MM.1S (cell line): ENCODE data around the gene ZNF585A.
A peak's percentile ranks its signal among the peaks of the same experiment; 100 is the strongest.
"Not testable (repeated sequence)": the region's sequence is repeated elsewhere in the genome, so short reads cannot be mapped to it uniquely, and the experiment has no call there.

Experiments
- DNase-seq: peaks from one replicate; pipeline ENCODE4 v3.0.0-alpha.2; 2015
- H2AFZ ChIP-seq: fragments of 300-600 bp; sonication (generic); 2 replicates; pipeline ENCODE4 v1.6.0; 2016; ENCODE audit warnings: antibody characterized with exemption, low read length
- H3F3A ChIP-seq: fragments of 300-600 bp; sonication (generic); 2 replicates; pipeline ENCODE4 v1.6.1; 2016; ENCODE audit warnings: mild to moderate bottlenecking, antibody characterized with exemption, low read length, moderate library complexity, mixed read lengths; ENCODE audit not compliant: insufficient read depth
- H3K27ac ChIP-seq: fragments of 300-600 bp; sonication (generic); 2 replicates; pipeline ENCODE4 v1.5.1; 2016; ENCODE audit warnings: mild to moderate bottlenecking, low read length
- H3K27me3 ChIP-seq: fragments of 300-600 bp; sonication (generic); replicated peaks from 2 replicates; pipeline ENCODE4 v1.6.0; 2016; ENCODE audit warnings: low read length; ENCODE audit not compliant: insufficient read depth
- H3K36me3 ChIP-seq: fragments of 300-600 bp; sonication (generic); replicated peaks from 2 replicates; pipeline ENCODE4 v1.6.1; 2016; ENCODE audit warnings: mild to moderate bottlenecking, low read length, mixed read lengths; ENCODE audit not compliant: insufficient read depth
- H3K4me1 ChIP-seq: fragments of 300-600 bp; sonication (generic); 2 replicates; pipeline ENCODE4 v1.6.1; 2016; ENCODE audit warnings: low read length, mixed read lengths
- H3K4me2 ChIP-seq: fragments of 300-600 bp; sonication (generic); 2 replicates; pipeline ENCODE4 v1.6.0; 2016; ENCODE audit warnings: low read depth, low read length
- H3K4me3 ChIP-seq: fragments of 300-600 bp; sonication (generic); 2 replicates; pipeline ENCODE4 v1.5.1; 2016; ENCODE audit warnings: low read length, mixed read lengths
- H3K79me2 ChIP-seq: fragments of 300-600 bp; sonication (generic); 2 replicates; pipeline ENCODE4 v1.6.1; 2016; ENCODE audit warnings: mixed run types, low read length, mixed read lengths
- H3K9ac ChIP-seq: fragments of 300-600 bp; sonication (generic); 2 replicates; pipeline ENCODE4 v1.6.1; 2016; ENCODE audit warnings: low read length, mixed read lengths
- H3K9me2 ChIP-seq: fragments of 300-600 bp; sonication (generic); replicated peaks from 2 replicates; pipeline ENCODE4 v1.6.1; 2016; ENCODE audit warnings: mild to moderate bottlenecking, low read length, mixed read lengths; ENCODE audit not compliant: insufficient read depth
- H3K9me3 ChIP-seq: fragments of 300-600 bp; sonication (generic); replicated peaks from 2 replicates; pipeline ENCODE4 v1.6.1; 2016; ENCODE audit warnings: mild to moderate bottlenecking, low read length, mixed read lengths; ENCODE audit not compliant: insufficient read depth
- H4K20me1 ChIP-seq: fragments of 300-600 bp; sonication (generic); 2 replicates; pipeline ENCODE4 v1.6.1; 2016; ENCODE audit warnings: mild to moderate bottlenecking, low read length, moderate library complexity, mixed read lengths; ENCODE audit not compliant: insufficient read depth
- EZH2 ChIP-seq: fragments of 300-600 bp; sonication (generic); optimal IDR thresholded peaks from 2 replicates; pipeline ENCODE3; 2017; ENCODE audit warnings: low read depth, mild to moderate bottlenecking, antibody characterized with exemption, low read length, mixed read lengths
- EZH2phosphoT487 ChIP-seq: fragments of 300-600 bp; sonication (generic); IDR thresholded peaks from 2 replicates; pipeline ENCODE4 v1.6.1; 2018; ENCODE audit warnings: antibody characterized with exemption, low read length
- TF ChIP-seq, protein P1 (sequence below): fragments of 300-600 bp; sonication (generic); IDR thresholded peaks from 2 replicates; pipeline ENCODE4 v1.5.1; 2016; ENCODE audit warnings: antibody characterized with exemption, low read length, mixed read lengths

Gene ZNF585A

GRCh38 chr19:37127999-37128820 is 44.3 kb downstream of the ZNF585A start:
- no peak overlapping the region for H3K27ac ChIP-seq

GRCh38 chr19:37122093-37122492 is 50.4 kb downstream of the ZNF585A start:
- H3K9ac ChIP-seq, H3K9me2 ChIP-seq, H3K4me3 ChIP-seq, H3K27me3 ChIP-seq, DNase-seq, H3F3A ChIP-seq, H3K79me2 ChIP-seq, H4K20me1 ChIP-seq, H3K4me1 ChIP-seq, H3K27ac ChIP-seq, H2AFZ ChIP-seq, H3K4me2 ChIP-seq, H3K36me3 ChIP-seq, H3K9me3 ChIP-seq: not testable (repeated sequence)

More at GRCh38 chr19:37127999-37128820, 44.3 kb downstream of the ZNF585A start:
- no peaks in the 10 kb centered on the region for H3K9me2 ChIP-seq
- no peak overlapping the region for H3K9ac ChIP-seq
- no peaks in the 10 kb centered on the region for H3F3A ChIP-seq
- H2AFZ ChIP-seq, result no peak overlapping the region
- no peaks in the 10 kb centered on the region for H3K9me3 ChIP-seq
- no peaks in the 10 kb centered on the region for H3K27me3 ChIP-seq
- DNase-seq, result no peak
- H3K4me2 ChIP-seq, result no peak overlapping the region
- no peaks in the 10 kb centered on the region for H3K79me2 ChIP-seq
- TF ChIP-seq, protein P1, sequence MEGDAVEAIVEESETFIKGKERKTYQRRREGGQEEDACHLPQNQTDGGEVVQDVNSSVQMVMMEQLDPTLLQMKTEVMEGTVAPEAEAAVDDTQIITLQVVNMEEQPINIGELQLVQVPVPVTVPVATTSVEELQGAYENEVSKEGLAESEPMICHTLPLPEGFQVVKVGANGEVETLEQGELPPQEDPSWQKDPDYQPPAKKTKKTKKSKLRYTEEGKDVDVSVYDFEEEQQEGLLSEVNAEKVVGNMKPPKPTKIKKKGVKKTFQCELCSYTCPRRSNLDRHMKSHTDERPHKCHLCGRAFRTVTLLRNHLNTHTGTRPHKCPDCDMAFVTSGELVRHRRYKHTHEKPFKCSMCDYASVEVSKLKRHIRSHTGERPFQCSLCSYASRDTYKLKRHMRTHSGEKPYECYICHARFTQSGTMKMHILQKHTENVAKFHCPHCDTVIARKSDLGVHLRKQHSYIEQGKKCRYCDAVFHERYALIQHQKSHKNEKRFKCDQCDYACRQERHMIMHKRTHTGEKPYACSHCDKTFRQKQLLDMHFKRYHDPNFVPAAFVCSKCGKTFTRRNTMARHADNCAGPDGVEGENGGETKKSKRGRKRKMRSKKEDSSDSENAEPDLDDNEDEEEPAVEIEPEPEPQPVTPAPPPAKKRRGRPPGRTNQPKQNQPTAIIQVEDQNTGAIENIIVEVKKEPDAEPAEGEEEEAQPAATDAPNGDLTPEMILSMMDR, result no peak
- TF ChIP-seq EZH2 (no peak), EZH2phosphoT487 (no peak)
- H3K4me3 ChIP-seq, result no peak overlapping the region
- no peaks in the 10 kb centered on the region for H3K4me1 ChIP-seq
- peaks cover 10% of the 10 kb centered on the region for H3K36me3 ChIP-seq
- H4K20me1 ChIP-seq, result no peaks in the 10 kb centered on the region

- TF ChIP-seq, protein P1, result peak; percentile 22; the same call in 1 of the 2 replicates
- no peak for TF ChIP-seq EZH2phosphoT487
- TF ChIP-seq EZH2, result no peak
- H3F3A ChIP-seq, result no peaks in the 10 kb centered on the region
- no peak for DNase-seq
- no peaks in the 10 kb centered on the region for H3K27me3 ChIP-seq
- no peak overlapping the region for H3K4me2 ChIP-seq
- H4K20me1 ChIP-seq, result no peaks in the 10 kb centered on the region
- no peak overlapping the region for H3K27ac ChIP-seq
- no peak overlapping the region for H2AFZ ChIP-seq
- H3K9me3 ChIP-seq, result no peaks in the 10 kb centered on the region
- H3K9ac ChIP-seq, result no peak overlapping the region
- H3K4me3 ChIP-seq, result no peak overlapping the region
- H3K4me1 ChIP-seq, result no peaks in the 10 kb centered on the region
- H3K9me2 ChIP-seq, result no peaks in the 10 kb centered on the region
- H3K36me3 ChIP-seq, result no peaks in the 10 kb centered on the region
- no peaks in the 10 kb centered on the region for H3K79me2 ChIP-seq
These were observed 58.5 kb downstream of the ZNF585A start for GRCh38 chr19:37114001-37114400.

DNA sequence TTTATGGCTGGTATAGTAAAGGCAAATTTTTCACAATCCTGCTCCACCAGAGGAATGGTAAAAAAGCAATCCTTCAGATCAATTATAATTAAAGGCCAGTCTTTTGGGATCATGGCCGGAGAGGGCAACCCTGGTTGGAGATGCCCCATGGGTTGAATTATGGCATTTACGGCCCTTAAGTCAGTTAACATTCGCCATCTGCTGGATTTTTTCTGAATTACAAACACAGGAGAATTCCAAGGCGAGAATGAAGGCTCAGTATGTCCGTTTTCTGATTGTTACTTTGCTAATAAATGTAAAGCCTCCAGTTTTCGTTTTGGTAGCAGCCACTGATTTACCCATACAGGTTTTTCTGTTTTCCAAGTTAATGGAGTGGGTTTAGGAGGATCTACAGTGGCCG is 60.7 kb downstream of the ZNF585A start:
- H3K9me3 ChIP-seq, result not testable (repeated sequence)

GRCh38 chr19:37104135-37104534 is 68.4 kb downstream of the ZNF585A start:
- not testable (repeated sequence) for H2AFZ ChIP-seq, H3K9ac ChIP-seq, DNase-seq, H3K4me2 ChIP-seq, H3K36me3 ChIP-seq, H3K27me3 ChIP-seq, H3K4me3 ChIP-seq, H3K27ac ChIP-seq, H3K9me3 ChIP-seq, H3K4me1 ChIP-seq, H3F3A ChIP-seq, H3K9me2 ChIP-seq, H4K20me1 ChIP-seq, H3K79me2 ChIP-seq

More for the DNA sequence above, 60.7 kb downstream of the ZNF585A start:
- H3K4me2 ChIP-seq, H3K27ac ChIP-seq, H3K27me3 ChIP-seq, H3K79me2 ChIP-seq, H3K4me3 ChIP-seq, H3F3A ChIP-seq, H3K4me1 ChIP-seq, H4K20me1 ChIP-seq, H3K9ac ChIP-seq, H3K36me3 ChIP-seq, H2AFZ ChIP-seq, DNase-seq, H3K9me2 ChIP-seq: not testable (repeated sequence)
